Measurements from ENCODE around the gene AOPEP.

AOPEP gene

DNA sequence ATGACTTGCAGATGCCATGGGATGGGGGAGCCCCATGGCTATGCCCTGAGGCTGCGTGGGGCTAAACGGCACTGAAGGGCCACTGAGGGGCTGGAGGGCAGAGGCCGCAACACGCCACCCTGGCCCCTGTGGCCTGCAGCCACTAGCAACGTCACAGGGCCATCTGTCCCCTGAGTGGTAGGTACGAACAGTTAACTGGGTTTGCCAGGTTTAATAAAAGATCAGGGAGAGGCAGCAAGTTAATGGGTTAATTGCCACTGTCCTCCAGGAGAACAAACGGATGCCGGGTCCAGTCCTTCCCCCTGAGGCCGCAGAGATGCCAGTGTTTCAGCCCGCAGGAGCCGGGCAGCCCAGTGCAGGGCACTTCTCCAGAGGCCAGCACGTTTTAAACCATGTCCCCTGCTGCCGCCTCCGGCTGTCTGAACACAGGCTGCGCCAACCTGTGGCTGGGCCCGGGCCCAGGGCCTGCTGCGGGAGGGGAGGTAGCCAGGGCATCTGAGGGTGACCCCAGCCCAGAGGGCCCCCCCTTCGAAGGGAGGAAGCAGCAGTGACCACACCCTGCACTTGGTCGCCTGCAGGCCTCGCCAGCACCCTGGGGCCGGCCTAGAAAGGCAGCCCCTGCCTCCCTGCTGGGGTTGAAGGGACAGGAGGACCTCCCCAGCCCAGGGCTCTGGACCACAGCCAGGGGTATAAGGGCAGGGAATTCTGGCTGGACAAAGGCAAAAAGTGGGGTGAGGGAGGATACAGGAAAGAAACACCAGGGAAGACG, 363.7 kb downstream of the AOPEP start:
- DNase-seq, result no peak

DNA sequence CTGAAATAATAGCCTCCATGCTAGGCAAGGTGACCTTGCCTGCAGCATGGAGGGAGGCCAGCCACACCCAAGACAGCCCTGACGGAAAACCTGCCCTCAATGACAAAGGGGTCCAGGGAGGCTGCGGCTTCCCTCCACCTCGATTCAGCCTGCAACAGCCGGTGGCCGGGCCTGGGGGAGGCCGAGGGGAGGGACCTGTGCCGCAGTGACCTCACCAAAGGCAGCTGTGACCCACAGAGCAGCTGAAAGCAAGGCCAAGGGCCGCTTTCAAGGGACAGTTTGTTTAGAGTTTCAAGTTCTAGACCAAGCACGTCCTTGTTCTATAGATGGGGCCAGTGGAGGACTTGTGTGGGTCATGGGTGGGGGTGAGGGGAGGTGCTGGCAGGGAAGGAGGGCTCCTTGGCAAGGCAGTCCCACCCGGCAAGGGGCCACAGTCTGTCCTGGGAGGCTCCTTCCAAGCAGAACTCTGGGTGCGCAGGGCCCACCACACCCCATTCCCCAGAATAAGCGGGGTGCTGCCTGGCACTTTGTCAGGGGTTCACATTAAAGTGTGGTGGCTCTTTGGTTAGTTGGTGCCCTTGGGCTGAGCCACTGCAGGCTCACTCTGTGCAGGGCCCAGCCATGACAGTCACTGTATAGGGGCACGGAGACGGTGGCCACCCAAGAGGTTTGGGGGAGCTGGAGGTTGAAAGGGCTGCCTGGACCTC, 364.5 kb downstream of the AOPEP start:
- DNase-seq, result no peak

DNA sequence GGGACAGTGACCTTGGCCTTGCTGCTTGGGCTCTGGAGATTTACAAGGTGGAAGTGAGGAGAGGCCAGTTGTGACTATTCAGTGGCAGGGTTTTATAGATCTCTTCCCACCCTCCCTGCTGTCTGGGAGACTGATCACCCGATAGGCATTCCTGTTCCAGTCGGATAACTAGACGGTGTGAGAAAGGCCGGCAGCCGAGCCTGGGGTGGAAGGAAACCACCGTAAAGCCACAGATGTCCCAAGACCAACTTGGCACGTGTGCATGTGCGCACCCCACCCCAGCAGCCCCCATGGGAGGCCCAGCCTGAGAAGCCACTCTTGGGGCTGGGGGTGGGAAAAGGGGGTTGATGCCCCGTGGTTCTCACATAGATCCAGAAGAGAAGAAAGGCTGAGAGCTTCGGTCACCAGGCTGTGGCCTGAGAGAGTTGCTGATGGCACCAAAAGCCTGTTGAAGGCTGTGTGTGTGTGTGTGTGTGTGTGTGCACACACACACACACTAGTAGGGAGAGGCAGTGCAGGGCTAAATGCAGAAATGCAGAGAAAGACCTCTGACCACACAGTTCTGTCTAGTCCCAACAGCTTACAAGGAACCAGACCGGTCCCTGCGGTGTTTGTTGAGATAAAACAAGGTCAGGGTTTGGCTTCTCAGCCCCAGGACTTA, 365.2 kb downstream of the AOPEP start:
- no peak for DNase-seq

DNA sequence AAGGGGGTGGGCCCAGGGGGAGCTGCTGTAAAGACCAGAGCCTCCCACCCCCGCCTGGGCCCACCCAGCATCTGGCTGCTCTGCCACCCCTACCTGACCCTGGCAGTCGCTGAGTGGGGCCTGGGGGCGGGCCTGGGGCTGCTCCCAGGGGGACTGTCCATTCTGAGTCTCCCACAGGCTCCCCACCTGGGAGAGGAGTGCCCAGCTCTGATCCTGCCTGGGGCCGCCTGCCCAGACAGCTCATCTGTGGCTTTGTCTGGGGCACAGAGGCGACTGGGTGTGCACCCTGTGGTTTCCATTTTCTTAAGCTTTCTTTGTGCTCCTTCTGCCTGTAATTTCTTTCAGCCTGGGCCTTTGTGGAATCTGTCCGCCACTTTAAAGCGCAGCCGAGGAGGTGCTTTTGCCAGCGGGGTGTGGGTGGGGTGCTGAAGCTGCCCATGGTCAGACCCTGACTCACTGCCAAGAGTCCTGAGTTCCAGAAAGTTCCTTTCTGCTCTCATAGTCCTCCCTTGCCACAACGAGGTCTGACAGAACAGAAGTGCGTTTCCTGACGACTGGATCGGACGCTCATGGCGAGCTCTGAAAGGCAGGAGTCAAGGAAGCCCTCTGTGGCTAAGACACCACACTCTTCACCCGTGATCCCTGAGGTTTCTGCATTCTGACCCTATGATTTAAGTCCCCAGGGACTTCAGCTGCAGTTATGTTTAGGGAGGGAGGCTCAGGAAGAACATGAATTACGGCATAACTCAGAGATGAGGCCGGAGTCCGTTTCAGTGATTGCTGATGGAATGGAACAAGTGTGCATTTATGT, 366.0 kb downstream of the AOPEP start:
- no peak for DNase-seq

DNA sequence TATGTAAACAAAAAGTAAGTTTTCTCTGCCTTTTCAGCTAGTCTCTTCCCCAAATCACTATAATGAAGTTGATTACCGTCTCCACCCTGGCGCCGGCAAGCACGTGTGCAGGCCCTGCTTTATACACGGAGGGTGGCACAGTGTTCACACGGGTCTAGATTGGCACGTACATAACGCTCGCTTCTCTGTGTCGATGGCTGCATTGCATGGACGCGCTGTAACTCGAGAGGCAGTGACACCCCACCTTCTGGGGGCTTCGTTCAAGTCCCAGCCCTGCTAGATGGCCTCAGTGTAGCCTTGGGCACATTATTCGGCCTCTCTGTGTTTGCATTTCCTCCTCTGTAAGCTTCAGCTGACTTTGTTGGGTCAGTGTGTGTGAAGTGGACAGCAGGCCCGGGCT, 367.1 kb downstream of the AOPEP start:
- DNase-seq, result no peak

DNA sequence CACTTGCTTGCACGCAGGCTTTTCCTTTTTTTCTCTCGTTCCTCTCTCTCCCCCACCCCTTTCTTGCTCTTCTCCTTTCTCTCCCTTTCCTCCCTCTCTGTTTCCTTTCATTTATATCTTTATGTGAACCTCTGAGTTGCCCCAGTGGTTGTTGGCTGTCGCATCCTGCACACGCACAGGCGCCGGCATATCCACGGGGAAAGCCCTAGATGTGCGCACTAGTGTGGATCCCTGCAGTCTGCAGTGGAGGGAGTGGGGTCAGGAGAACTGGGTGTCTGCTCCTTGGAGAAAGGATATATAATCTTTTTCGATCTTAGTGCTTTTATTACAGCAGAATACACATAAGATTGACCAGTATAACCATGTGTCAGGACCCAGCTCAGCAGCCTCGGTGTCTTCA, 367.5 kb downstream of the AOPEP start:
- DNase-seq, result no peak

DNA sequence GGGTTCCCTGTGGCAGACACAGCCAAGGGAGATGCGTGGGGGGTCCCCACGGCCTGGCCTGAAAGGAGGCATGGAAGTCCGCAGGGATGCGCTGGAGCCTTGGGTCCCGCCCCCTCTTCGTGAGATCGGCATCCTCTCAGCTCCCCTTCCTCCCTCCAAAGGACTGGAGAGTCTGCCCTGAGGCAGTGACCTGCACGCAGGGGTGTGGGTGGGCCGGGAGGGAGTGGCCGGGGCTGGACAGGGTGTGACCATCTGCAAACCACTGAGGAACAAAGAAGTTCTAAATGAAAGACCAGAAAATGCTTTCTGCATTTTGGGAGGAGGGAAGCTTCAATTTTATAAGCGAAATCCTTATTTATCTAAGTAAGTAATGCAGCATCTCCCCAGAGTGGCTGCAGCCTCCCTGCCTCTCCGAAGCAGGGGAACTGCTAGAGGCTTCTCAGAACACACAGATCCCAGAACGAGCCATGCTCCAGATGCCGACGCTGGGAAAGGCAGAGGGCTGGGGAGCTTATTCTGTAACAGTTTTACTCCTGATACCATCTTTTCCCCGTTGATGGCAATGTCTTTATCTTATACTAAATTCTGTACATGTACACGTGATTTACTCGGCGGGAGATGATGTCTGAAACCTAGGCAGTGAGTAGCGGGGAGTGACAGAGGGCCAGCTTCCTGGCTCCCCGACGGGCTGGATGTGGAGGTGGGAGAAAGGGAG, 369.3 kb downstream of the AOPEP start:
- no peak for DNase-seq

DNA sequence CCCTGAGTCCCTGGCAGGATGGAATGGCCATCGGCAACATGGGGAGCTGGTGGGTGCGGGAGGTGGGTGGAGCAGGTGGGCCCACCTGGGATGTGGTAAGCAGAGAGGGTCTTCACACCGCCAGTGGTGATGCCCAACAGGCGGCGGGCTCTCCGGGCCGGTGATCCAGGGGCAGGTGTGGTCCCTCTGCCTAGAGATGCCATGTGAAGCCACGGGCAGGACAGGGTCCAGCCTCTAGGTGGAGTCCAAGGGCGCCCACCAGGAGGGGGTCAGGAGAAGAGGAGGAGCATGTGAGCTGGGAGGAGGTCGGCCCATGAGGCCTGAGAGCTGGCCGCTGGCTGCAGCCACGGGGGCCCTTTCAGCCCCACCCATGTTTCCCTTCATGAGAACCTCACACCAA, 369.9 kb downstream of the AOPEP start:
- no peak for DNase-seq

DNA sequence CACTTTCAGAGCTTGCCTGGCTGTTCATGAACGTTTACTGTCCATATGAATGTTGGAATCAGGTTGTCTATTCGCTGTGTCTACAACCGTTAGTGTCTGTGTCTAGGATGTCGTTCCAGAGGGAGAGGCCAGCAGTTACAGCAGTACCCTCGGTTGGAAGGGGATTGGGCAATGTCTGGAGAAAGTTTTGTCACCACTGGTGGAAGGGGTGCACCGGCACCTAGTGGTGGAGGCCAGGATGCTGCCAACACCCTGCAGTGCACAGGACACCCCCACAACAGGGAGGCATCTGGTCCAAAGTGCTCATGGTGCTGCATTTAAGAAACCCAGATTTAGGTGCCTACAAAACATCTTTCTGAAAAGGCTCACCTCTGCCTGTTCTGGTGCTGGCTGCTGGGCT, 370.3 kb downstream of the AOPEP start:
- no peak for DNase-seq

DNA sequence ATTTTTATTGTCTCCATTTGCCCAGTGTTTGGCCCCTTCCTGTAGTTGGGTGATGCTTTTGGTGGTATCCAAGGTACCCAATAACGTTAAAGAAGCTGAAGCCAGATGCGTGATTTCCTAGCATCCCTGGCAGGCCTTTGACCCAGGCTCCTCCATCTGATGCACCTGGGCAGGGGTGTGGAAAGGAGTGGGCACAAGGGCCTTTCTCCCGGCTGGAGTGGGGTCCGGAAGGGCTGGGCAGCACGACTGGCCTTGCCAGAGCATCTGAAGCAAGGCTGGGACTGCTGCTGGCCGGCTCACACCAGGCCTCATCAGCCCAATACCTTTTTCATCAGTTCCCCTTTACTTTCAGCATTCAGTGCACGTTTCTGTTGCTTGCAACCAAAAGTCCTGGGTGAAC, 370.8 kb downstream of the AOPEP start:
- DNase-seq, result no peak

DNA sequence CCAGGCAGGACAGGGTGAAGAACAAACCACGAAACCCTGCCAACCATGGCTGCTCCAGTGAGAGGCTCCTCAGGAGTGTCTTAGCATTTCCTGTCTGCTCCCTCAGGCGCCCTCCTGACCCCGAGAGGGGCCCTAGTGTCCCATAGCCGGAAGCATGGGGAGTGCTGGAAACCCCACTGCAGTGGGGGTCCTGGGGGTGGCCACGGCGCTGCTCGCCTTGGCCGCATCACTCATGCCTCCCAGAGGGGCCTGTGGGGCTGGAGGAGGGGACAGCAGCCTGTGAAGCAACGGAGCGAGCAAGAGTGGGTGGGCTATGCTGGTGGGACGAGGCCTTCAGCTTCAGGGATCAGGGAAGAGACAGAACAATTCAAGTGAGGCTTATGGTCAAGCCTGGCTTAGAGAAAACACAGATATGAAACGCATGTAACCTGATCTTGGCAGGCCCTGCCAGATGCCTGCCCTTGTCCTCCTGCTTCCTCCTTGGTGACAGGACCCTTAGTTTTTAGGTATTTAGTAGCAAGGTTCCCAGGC, 372.0 kb downstream of the AOPEP start:
- no peak for DNase-seq

DNA sequence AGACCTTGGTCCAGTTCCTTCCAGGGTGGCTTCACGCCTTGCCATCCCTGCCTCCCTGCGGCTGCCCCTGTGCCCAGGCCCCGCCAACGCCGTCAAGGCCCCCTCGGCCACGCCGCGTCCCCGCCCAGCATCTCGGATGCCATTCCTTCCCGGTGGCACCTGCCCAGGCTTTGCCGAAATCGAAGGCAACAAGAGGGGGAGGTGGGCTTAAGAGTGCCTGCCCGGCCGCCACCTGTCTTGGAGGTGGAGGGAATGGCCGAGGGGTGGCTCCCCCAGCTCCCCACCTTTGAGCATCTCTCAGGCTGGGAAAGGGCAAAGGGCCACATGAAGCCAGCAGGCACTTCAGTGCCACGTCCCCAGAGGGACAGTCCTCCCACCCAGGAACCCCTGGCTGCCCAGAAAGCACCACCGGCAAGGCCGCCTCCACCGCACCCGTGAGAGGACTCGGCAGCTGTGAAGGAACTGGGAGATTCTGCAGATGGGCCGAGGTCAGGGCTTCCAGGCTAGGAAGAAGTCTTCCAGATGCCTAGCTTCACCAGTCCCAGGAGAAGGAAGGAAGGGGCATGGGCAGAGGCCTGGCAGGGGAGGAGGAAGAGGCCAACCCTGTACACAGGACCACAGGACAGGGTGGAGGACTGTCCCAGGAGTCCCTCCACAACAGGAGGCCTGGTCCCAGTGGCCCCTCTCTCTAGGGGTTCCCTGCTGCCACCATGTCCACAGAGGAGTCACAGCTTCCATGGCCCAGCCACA, 373.0 kb downstream of the AOPEP start:
- DNase-seq, result no peak

DNA sequence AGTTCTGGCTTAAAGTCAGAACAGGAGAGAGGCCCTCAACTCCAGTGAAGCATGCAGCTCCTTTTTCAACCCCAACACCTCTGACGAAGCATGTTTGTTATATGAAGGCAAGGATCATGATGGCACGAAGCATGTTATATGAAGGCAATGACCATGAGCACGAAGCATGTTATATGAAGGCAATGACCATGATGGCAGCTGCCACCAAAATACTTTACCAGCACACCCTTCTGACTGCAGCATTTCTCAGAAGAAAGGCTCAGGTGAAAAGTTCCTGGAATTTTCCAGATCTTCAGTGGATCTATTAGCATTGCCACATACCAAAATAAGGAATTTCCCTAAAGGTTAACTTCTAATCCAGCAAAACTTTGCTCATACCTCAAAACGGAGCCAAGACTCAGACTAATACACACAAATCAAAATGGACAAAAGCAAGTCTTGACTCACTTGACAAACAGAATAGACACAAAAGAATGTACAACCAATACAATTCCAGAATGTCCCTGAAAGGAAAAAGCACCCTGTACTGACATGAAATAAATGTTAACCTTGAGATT, 373.6 kb downstream of the AOPEP start:
- no peak for DNase-seq

DNA sequence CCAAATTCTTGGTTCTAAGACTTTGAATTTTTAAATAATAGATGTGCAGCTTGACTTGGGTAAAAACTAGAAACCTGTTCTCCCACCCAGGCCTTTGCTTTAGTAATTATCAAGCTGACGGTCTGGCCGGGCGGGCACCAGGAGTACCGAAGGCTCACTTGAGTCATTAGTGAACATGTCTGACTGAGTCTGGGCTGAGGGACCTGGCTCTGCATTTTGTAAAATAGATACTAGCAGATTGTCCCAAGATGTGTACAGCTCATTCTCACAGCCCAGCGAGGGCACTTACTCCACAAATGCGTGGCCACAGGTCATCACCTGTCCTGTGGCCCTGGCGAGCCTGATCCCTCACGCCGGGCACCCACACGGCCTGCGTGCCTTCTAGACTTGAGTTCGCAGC, 374.8 kb downstream of the AOPEP start:
- no peak for DNase-seq

DNA sequence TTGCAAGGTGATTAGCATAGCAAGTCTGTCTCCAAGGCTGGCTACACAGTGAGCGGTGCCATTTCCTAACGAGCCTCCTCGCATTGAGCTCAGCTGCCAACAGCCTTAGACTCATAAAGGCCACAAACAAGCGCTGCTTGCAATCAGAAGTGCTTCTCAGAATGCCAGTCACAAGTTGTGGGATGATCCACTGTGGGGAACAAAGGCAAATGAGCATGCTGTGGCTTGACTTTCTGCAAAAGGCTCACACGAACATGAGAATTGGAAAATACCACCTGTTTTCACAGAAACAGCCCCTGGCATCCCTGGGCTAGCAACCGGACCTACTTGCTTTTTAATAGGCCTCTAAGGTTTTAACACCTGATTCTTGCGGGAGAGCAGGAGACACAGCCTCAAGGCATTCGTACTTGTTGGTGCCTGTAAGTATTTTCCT, 375.5 kb downstream of the AOPEP start:
- no peak for DNase-seq

DNA sequence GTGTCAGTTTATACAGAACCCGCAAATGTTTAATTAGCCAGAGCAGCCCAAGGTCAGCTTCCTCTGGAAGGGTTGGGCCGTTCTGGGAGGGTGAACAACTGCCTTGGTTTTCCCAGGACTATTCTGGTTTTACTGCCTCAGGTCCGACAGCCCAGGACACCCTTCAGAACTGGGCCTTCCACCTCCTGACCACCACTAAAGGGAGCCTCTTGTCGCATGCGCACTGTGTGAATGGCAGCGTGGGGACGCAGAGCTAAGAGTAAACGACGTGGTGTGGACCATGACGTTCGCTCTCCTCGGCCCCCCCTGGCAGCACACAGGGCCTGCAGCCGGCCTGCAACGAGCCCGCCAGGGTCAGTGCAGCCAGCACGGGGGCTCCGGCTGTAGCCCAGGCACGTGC, 376.1 kb downstream of the AOPEP start:
- no peak for DNase-seq

DNA sequence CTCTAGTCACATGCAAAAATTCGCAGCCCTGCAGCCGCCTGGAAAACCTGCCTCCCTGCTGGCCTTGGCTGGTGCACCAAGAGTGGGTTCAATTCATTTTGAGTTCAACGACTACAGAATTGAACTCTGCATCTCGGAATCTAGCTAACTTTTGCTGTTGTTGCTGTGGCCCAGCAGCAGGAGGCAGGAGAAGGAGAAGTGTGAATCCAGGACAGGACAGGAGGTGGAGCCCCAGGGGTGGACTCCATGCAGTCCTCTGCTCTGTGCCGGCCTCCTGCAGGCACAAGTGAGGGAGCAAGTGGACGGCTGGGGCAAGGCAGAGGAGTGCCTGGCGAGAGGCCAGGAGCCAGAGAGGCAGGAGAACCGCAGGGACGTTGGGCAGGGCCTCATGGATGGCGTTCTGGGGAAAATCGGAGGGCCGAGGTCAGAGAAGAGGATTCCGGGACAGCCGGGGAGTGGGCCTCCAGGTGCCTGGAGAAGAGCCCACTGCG, 376.8 kb downstream of the AOPEP start:
- no peak for DNase-seq

DNA sequence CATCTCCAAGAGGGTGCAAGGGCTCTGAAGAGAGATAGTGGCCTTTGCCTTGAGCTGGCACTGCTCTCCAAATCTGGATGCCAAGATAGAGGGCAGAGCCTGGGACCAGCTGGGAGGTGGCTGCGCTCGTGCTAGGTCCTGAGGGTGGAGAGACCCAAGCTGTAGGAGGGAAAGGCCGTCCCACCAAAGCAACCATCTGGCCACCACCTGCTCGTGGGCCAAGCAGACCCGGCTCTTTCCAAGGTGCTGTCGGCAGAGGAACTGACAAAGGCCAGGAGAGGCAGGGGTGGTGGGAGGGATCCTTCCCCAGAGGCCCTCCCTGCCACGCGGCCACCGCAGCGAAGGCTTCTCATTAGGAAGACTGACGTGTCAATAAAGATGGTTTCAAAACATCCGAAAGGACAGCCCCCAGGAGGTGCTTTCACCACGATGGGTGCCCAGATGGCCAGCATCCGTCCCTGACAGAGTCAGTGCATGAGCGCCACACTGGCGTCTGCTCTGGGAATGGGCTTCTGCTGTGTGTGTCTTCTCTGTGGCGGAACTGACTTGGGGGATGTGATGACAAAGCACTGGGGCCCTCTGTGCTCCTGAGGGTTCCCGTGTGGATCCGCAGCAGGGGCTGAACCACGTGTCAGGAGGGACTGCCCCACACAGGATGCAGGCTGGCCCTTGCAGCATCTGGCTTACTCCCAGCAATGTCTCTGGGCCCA, 377.5 kb downstream of the AOPEP start:
- DNase-seq, result no peak

DNA sequence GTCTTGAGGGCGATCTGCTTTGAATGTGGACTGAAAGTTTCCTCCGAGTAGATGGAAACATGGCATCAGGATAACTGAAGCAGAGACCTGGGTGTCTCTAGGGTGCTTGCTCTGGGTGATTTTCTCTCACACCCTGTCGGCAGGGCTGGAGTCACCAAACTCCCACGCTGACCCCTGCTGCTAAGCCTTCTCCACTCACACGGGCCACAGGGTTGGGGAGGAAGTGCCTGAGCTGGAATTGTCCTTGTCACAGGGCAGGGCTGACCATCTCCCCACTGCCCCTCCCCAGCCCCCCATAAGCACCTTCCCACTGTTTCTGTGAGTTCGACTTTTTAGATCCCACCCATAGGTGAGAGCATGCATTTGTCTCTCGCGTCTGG, 378.1 kb downstream of the AOPEP start:
- DNase-seq, result no peak

DNA sequence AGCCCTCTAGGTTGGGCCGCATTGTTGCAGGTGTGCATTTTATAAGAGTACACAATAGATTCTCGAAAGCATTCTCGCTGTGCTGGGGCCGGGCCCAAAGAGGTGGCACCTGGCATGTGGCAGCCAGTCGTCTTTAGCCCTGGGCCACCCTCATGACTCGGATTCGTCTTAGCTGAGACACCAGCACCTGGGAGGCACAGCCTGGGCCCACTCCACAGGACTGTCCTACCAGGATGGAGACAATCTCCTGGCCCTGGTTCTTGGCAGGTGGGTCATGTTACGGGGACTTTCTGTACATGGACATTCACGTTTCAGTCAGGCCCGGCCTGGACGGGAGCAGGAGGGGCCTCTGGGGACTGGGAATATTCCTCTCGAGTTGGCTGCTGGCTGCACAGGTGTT, 378.5 kb downstream of the AOPEP start:
- DNase-seq, result no peak
